Measurements from ENCODE around the gene NUDCD2. TPM values are rescaled to one million over a fixed set of nuclear protein-coding genes. Genes with fewer than 3 reads are reported as not detected.

The NUDCD2 gene
- total and polyA plus RNA-seq, 9 of the 15 experiments (the other 6 are each of a cell fraction or from before 2014, with no cell fraction given): 14.6 to 76.9 (median 32.5) TPM

- TF ChIP-seq, protein P1, sequence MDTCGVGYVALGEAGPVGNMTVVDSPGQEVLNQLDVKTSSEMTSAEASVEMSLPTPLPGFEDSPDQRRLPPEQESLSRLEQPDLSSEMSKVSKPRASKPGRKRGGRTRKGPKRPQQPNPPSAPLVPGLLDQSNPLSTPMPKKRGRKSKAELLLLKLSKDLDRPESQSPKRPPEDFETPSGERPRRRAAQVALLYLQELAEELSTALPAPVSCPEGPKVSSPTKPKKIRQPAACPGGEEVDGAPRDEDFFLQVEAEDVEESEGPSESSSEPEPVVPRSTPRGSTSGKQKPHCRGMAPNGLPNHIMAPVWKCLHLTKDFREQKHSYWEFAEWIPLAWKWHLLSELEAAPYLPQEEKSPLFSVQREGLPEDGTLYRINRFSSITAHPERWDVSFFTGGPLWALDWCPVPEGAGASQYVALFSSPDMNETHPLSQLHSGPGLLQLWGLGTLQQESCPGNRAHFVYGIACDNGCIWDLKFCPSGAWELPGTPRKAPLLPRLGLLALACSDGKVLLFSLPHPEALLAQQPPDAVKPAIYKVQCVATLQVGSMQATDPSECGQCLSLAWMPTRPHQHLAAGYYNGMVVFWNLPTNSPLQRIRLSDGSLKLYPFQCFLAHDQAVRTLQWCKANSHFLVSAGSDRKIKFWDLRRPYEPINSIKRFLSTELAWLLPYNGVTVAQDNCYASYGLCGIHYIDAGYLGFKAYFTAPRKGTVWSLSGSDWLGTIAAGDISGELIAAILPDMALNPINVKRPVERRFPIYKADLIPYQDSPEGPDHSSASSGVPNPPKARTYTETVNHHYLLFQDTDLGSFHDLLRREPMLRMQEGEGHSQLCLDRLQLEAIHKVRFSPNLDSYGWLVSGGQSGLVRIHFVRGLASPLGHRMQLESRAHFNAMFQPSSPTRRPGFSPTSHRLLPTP (IDR thresholded peaks at IDR 0.05; ENCODE audit: borderline replicate concordance, extremely low read depth, insufficient read length): no peak
- TF ChIP-seq, protein P2, sequence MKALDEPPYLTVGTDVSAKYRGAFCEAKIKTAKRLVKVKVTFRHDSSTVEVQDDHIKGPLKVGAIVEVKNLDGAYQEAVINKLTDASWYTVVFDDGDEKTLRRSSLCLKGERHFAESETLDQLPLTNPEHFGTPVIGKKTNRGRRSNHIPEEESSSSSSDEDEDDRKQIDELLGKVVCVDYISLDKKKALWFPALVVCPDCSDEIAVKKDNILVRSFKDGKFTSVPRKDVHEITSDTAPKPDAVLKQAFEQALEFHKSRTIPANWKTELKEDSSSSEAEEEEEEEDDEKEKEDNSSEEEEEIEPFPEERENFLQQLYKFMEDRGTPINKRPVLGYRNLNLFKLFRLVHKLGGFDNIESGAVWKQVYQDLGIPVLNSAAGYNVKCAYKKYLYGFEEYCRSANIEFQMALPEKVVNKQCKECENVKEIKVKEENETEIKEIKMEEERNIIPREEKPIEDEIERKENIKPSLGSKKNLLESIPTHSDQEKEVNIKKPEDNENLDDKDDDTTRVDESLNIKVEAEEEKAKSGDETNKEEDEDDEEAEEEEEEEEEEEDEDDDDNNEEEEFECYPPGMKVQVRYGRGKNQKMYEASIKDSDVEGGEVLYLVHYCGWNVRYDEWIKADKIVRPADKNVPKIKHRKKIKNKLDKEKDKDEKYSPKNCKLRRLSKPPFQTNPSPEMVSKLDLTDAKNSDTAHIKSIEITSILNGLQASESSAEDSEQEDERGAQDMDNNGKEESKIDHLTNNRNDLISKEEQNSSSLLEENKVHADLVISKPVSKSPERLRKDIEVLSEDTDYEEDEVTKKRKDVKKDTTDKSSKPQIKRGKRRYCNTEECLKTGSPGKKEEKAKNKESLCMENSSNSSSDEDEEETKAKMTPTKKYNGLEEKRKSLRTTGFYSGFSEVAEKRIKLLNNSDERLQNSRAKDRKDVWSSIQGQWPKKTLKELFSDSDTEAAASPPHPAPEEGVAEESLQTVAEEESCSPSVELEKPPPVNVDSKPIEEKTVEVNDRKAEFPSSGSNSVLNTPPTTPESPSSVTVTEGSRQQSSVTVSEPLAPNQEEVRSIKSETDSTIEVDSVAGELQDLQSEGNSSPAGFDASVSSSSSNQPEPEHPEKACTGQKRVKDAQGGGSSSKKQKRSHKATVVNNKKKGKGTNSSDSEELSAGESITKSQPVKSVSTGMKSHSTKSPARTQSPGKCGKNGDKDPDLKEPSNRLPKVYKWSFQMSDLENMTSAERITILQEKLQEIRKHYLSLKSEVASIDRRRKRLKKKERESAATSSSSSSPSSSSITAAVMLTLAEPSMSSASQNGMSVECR (CRISPR knock-in tag; IDR thresholded peaks at IDR 0.05): no peak; the same call in none of the 2 replicates
- TF ChIP-seq NCOA2 (IDR thresholded peaks at IDR 0.05; ENCODE audit: partially characterized antibody in 2 of 2) (no peak), GABPB2 (CRISPR knock-in tag; conservative IDR thresholded peaks at IDR 0.05) (no peak), ZSCAN29 (IDR thresholded peaks at IDR 0.05) (no peak), ZHX1 (conservative IDR thresholded peaks at IDR 0.05; ENCODE audit: low read length) (no peak), TCF3 (CRISPR knock-in tag; IDR thresholded peaks at IDR 0.05) (0 out of 2 replicates have a peak, but pooled peaks have one; percentile 12), PURB (CRISPR knock-in tag; IDR thresholded peaks at IDR 0.05; ENCODE audit: low read depth) (no peak), ZFP91 (CRISPR knock-in tag; IDR thresholded peaks at IDR 0.05) (no peak), ARHGAP35 (IDR thresholded peaks at IDR 0.05; ENCODE audit: partially characterized antibody) (peak; percentile 48)
- TF ChIP-seq, protein P3, sequence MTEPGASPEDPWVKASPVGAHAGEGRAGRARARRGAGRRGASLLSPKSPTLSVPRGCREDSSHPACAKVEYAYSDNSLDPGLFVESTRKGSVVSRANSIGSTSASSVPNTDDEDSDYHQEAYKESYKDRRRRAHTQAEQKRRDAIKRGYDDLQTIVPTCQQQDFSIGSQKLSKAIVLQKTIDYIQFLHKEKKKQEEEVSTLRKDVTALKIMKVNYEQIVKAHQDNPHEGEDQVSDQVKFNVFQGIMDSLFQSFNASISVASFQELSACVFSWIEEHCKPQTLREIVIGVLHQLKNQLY (CRISPR knock-in tag; conservative IDR thresholded peaks at IDR 0.05): no peak
- TF ChIP-seq, protein P4, sequence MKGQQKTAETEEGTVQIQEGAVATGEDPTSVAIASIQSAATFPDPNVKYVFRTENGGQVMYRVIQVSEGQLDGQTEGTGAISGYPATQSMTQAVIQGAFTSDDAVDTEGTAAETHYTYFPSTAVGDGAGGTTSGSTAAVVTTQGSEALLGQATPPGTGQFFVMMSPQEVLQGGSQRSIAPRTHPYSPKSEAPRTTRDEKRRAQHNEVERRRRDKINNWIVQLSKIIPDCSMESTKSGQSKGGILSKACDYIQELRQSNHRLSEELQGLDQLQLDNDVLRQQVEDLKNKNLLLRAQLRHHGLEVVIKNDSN (CRISPR knock-in tag; IDR thresholded peaks at IDR 0.05): peak; percentile 37; the same call in 1 of the 2 replicates
Measured at GRCh38 chr5:163437309-163438182, 22.4 kb downstream of the NUDCD2 start, which contains the start of gene CCNG1 (continued).

Measured in K562 (cell line).